SK-N-SH (cell line): ENCODE data around the gene PDE4D. TPM values are rescaled to one million over a fixed set of nuclear protein-coding genes. Genes with fewer than 3 reads are reported as not detected.

Experiments used
- CTCF ChIA-PET: fragments of 300-600, 350-600 bp; formaldehyde crosslinking; extraction: SDS; loops from one replicate; lab custom pipeline; 2021; lab: Yijun Ruan, JAX
- POLR2A ChIA-PET: fragments of 350-600 bp; sonication (Branson Sonifier 250); formaldehyde crosslinking; extraction: SDS; loops from one replicate; lab custom pipeline; 2020; ENCODE audit warnings: antibody characterized with exemption, inconsistent platforms; lab: Yijun Ruan, JAX
- DNase-seq: peaks from one replicate; pipeline ENCODE4 v3.0.0; 2012
- H2AFZ ChIP-seq: fragments of 200-600 bp; sonication (generic); 2 replicates; pipeline ENCODE4 v1.8.1; 2016; ENCODE audit warnings: antibody characterized with exemption, mild to moderate bottlenecking, low read depth
- H3F3A ChIP-seq: fragments of 200-600 bp; sonication (generic); replicated peaks from 2 replicates; pipeline ENCODE3; 2016; ENCODE audit warnings: antibody characterized with exemption, mild to moderate bottlenecking; ENCODE audit not compliant: insufficient read depth
- H3K27ac ChIP-seq, 2 experiments: fragments of 200-500 bp in 1 of 2; fragments of 200-600 bp in 1 of 2; sonication (Bioruptor generic) in 1 of 2; sonication (generic), shearing (Covaris generic) in 1 of 2; 2 replicates each; pipeline versions ENCODE4 v1.5.1 to v1.6.1; 2014 to 2016; ENCODE audit warnings: low read depth in 2 of 2, inconsistent platforms in 1 of 2, low read length in 1 of 2, mild to moderate bottlenecking in 1 of 2, mixed read lengths in 1 of 2
- H3K27me3 ChIP-seq: fragments of 200-600 bp; sonication (generic), shearing (Covaris generic); 2 replicates; pipeline ENCODE4 v1.6.1; 2016; ENCODE audit warnings: mixed run types; ENCODE audit not compliant: insufficient read depth
- H3K36me3 ChIP-seq, 2 experiments: fragments of 200-500 bp in 1 of 2; fragments of 200-600 bp in 1 of 2; sonication (Bioruptor generic) in 1 of 2; sonication (generic) in 1 of 2; replicated peaks in 1 of 2; 2 replicates each; pipeline versions ENCODE3 to v1.5.1; 2014 to 2016; ENCODE audit warnings: low read length in 1 of 2, mild to moderate bottlenecking in 1 of 2; ENCODE audit not compliant: insufficient read depth in 2 of 2, control insufficient read depth in 1 of 2
- H3K4me1 ChIP-seq, 2 experiments: fragments of 200-500 bp in 1 of 2; fragments of 200-600 bp in 1 of 2; sonication (Bioruptor generic) in 1 of 2; sonication (generic), shearing (Covaris generic) in 1 of 2; 2 replicates each; pipeline versions ENCODE4 v1.5.1 to v1.6.1; 2014 to 2016; ENCODE audit warnings: low read depth in 1 of 2, low read length in 1 of 2, mixed run types in 1 of 2; ENCODE audit not compliant: insufficient read depth in 2 of 2, control insufficient read depth in 1 of 2
- H3K4me2 ChIP-seq: fragments of 200-600 bp; sonication (generic), shearing (Covaris generic); 2 replicates; pipeline ENCODE4 v1.6.1; 2017; ENCODE audit warnings: mixed run types
- H3K4me3 ChIP-seq, 2 experiments: fragments of 200-500 bp in 1 of 2; fragments of 200-600 bp in 1 of 2; sonication (Bioruptor generic) in 1 of 2; sonication (generic), shearing (Covaris generic) in 1 of 2; 2 replicates each; pipeline versions ENCODE4 v1.5.1 to v1.8.1; 2014 to 2016; ENCODE audit warnings: low read depth in 2 of 2, inconsistent platforms in 1 of 2, low read length in 1 of 2, mild to moderate bottlenecking in 1 of 2, mixed read lengths in 1 of 2, moderate library complexity in 1 of 2
- H3K79me2 ChIP-seq: fragments of 200-600 bp; sonication (generic); 2 replicates; pipeline ENCODE4 v1.8.1; 2017; ENCODE audit warnings: mild to moderate bottlenecking; ENCODE audit not compliant: insufficient read depth
- H3K9ac ChIP-seq: fragments of 200-600 bp; sonication (generic); 2 replicates; pipeline ENCODE4 v1.6.1; 2017; ENCODE audit warnings: mixed run types
- H3K9me2 ChIP-seq: fragments of 200-600 bp; sonication (generic); 2 replicates; pipeline ENCODE4 v1.6.1; 2017; ENCODE audit warnings: mixed run types
- H3K9me3 ChIP-seq: fragments of 200-600 bp; sonication (generic); 2 replicates; pipeline ENCODE4 v1.6.1; 2017; ENCODE audit warnings: mixed run types, mild to moderate bottlenecking, moderate library complexity
- H4K20me1 ChIP-seq: fragments of 200-600 bp; sonication (generic); 2 replicates; pipeline ENCODE4 v1.6.1; 2017; ENCODE audit warnings: mild to moderate bottlenecking, mixed run types; ENCODE audit not compliant: insufficient read depth
- EZH2phosphoT487 ChIP-seq: fragments of 200-600 bp; sonication (generic); IDR thresholded peaks from 2 replicates; pipeline ENCODE4 v1.6.1; 2017; ENCODE audit warnings: low read depth, mixed run types, mild to moderate bottlenecking, antibody characterized with exemption, moderate library complexity, borderline replicate concordance
- GABPA ChIP-seq: IDR thresholded peaks from 2 replicates; pipeline ENCODE4 v1.4.0; 2012; ENCODE audit warnings: low read depth, mild to moderate bottlenecking
- GATA2 ChIP-seq: sonication (generic); formaldehyde crosslinking; IDR thresholded peaks from 2 replicates; pipeline ENCODE4 v1.5.0; 2020; ENCODE audit warnings: mild to moderate bottlenecking, missing genetic modification reagents
- JUND ChIP-seq: IDR thresholded peaks from 2 replicates; pipeline ENCODE4 v1.4.0; 2012
- MEF2A ChIP-seq: IDR thresholded peaks from 2 replicates; pipeline ENCODE4 v1.4.0; 2012; ENCODE audit warnings: low read depth, borderline replicate concordance
- NFIC ChIP-seq: IDR thresholded peaks from 2 replicates; pipeline ENCODE4 v1.4.0; 2012; ENCODE audit warnings: borderline replicate concordance
- NRF1 ChIP-seq: IDR thresholded peaks from 2 replicates; pipeline ENCODE4 v1.6.1; 2012; ENCODE audit warnings: low read depth, mild to moderate bottlenecking, low read length
- POLR2AphosphoS5 ChIP-seq: IDR thresholded peaks from 2 replicates; pipeline ENCODE4 v1.6.1; 2012; ENCODE audit warnings: low read depth, low read length
- RAD21 ChIP-seq: IDR thresholded peaks from 2 replicates; pipeline ENCODE4 v1.6.1; 2012; ENCODE audit warnings: mild to moderate bottlenecking, low read length
- RCOR1 ChIP-seq: fragments of 150-350 bp; IDR thresholded peaks from 2 replicates; pipeline ENCODE4 v1.6.1; 2017; ENCODE audit warnings: antibody characterized with exemption, low read length
- RFX5 ChIP-seq: IDR thresholded peaks from 2 replicates; pipeline ENCODE4 v1.6.1; 2012; ENCODE audit warnings: mild to moderate bottlenecking, improper control_type of control experiment, low read length
- RXRA ChIP-seq: IDR thresholded peaks from 2 replicates; pipeline ENCODE4 v1.4.0; 2012; ENCODE audit warnings: low read depth, mild to moderate bottlenecking, borderline replicate concordance
- SMC3 ChIP-seq: IDR thresholded peaks from 2 replicates; pipeline ENCODE4 v1.6.1; 2012; ENCODE audit warnings: low read depth, low read length, improper control_type of control experiment
- TAF1 ChIP-seq: IDR thresholded peaks from 2 replicates; pipeline ENCODE4 v1.6.1; 2012; ENCODE audit warnings: low read depth, mild to moderate bottlenecking, low read length, moderate library complexity, borderline replicate concordance
- TCF12 ChIP-seq: IDR thresholded peaks from 2 replicates; pipeline ENCODE4 v1.4.0; 2012
- TEAD4 ChIP-seq: IDR thresholded peaks from 2 replicates; pipeline ENCODE4 v1.4.0; 2012; ENCODE audit warnings: mild to moderate bottlenecking, borderline replicate concordance; ENCODE audit not compliant: insufficient read depth
- YY1 ChIP-seq: IDR thresholded peaks from 2 replicates; pipeline ENCODE4 v1.4.0; 2012; ENCODE audit warnings: low read depth, mild to moderate bottlenecking
- WGBS: methylation state at CpG from one replicate; pipeline ENCODE4 v1.1.6; 2017; ENCODE audit warnings: low lambda C conversion rate; 5-methylcytosine and 5-hydroxymethylcytosine counted together
- polyA plus RNA-seq, 3 experiments: library from polyadenylated mRNA; depleted of rRNA; stranded (reverse); fragments of >200 nt; gene quantifications; 2 replicates each; pipeline ENCODE4 v1.2.3, GENCODE V29; 2012
- TF ChIP-seq, protein P1 (sequence below): IDR thresholded peaks from 2 replicates; pipeline ENCODE4 v1.4.0; 2012; ENCODE audit warnings: low read depth, borderline replicate concordance
- TF ChIP-seq, protein P2 (sequence below): fragments of 150-350 bp; IDR thresholded peaks from 2 replicates; pipeline ENCODE4 v1.6.1; 2017; ENCODE audit warnings: antibody characterized with exemption, low read length, low read depth, borderline replicate concordance
- TF ChIP-seq, protein P3 (sequence below): IDR thresholded peaks from 2 replicates; pipeline ENCODE4; 2012
- TF ChIP-seq, protein P4 (sequence below): IDR thresholded peaks from 2 replicates; pipeline ENCODE4 v1.4.0; 2012; ENCODE audit warnings: low read depth
- TF ChIP-seq, protein P5 (sequence below): IDR thresholded peaks from 2 replicates; pipeline ENCODE4 v1.4.0; 2012; ENCODE audit warnings: low read depth, borderline replicate concordance

PDE4D gene
- polyA plus RNA-seq, 1 of the 3 experiments (the other 2 are of a cell fraction), result 2.4 TPM

DNA sequence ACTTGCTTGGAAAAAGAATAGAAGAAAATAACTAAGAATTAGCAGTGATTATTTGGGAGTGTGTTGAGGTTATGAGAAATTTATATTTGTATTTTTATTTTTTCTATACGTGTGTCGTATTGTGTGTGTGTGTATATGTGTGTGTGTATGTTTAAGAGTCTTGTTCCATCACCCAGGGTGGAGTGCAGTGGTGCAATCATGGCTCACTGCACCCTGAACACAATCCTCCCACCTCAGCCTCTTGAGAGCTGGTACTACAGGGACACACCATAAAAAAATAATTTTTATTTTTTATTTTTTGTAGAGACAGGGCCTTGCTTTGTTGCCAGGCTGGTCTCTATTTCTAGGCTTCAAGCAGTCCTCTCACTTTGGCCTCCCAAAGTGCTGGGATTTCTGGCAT is 643.8 kb downstream of the PDE4D start:
- TF ChIP-seq, protein P1, sequence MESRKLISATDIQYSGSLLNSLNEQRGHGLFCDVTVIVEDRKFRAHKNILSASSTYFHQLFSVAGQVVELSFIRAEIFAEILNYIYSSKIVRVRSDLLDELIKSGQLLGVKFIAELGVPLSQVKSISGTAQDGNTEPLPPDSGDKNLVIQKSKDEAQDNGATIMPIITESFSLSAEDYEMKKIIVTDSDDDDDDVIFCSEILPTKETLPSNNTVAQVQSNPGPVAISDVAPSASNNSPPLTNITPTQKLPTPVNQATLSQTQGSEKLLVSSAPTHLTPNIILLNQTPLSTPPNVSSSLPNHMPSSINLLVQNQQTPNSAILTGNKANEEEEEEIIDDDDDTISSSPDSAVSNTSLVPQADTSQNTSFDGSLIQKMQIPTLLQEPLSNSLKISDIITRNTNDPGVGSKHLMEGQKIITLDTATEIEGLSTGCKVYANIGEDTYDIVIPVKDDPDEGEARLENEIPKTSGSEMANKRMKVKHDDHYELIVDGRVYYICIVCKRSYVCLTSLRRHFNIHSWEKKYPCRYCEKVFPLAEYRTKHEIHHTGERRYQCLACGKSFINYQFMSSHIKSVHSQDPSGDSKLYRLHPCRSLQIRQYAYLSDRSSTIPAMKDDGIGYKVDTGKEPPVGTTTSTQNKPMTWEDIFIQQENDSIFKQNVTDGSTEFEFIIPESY, result no peak
- TF ChIP-seq YY1 (no peak), GABPA (no peak), MEF2A (no peak), NFIC (no peak)
- TF ChIP-seq, protein P2, sequence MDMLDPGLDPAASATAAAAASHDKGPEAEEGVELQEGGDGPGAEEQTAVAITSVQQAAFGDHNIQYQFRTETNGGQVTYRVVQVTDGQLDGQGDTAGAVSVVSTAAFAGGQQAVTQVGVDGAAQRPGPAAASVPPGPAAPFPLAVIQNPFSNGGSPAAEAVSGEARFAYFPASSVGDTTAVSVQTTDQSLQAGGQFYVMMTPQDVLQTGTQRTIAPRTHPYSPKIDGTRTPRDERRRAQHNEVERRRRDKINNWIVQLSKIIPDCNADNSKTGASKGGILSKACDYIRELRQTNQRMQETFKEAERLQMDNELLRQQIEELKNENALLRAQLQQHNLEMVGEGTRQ, result no peak
- 91% methylated on average over 2 of the region's 2 CpGs for WGBS
- Histone ChIP-seq H3K36me3 (no peaks in the 10 kb centered on the region), H3K27me3 (no peaks in the 10 kb centered on the region), H3K79me2 (no peaks in the 10 kb centered on the region), H3K4me3 (no peak overlapping the region), H3K4me1 (peaks cover 5 to 8% of the 10 kb centered on the region in 2 experiments; a peak in 2 of 4 replicates), H3K9me2 (no peaks in the 10 kb centered on the region), H3K9me3 (no peaks in the 10 kb centered on the region), H3K27ac (no peak overlapping the region), H3K9ac (no peak overlapping the region), H4K20me1 (no peaks in the 10 kb centered on the region), H2AFZ (no peak overlapping the region), H3K4me2 (no peak overlapping the region), H3F3A (peaks cover 7% of the 10 kb centered on the region)
- no peak for DNase-seq
- CTCF ChIA-PET, result interaction anchor here (1.0 kb wide), 1 partner anchor 11 kb away, joined by 3 read pairs; no protein-coding TSS in a partner anchor
- POLR2A ChIA-PET, result no interaction called here

DNA sequence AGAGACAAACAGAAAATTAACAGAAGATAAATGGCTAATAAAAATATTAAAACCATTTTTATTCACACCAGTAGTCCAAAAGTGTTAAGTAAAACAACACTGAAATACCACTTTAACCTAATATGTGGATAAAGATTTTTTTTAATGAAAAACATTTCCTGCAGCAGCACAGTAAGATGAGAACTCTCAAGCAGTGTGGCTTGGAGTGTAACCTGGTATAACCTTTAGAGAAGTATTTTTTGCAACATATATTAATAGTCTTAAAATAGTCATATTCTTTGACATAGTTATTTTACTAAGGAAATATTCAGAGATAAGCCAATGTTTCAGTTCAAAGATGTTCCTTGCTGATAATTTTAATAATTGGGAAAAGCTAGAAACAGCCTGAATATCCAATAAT is 644.4 kb downstream of the PDE4D start:
- no peak overlapping the region for H3K4me2 ChIP-seq
- H3F3A ChIP-seq, result peaks cover 7% of the 10 kb centered on the region
- peaks cover 5 to 8% of the 10 kb centered on the region in 2 experiments; a peak in 2 of 4 replicates for H3K4me1 ChIP-seq
- CTCF ChIA-PET, result interaction anchor here (1.0 kb wide), 1 partner anchor 11 kb away, joined by 3 read pairs; no protein-coding TSS in a partner anchor
- POLR2A ChIA-PET, result no interaction called here
- H3K9ac ChIP-seq, result no peak overlapping the region
- no peaks in the 10 kb centered on the region for H3K79me2 ChIP-seq
- no peaks in the 10 kb centered on the region for H3K9me3 ChIP-seq
- no peaks in the 10 kb centered on the region for H3K27me3 ChIP-seq
- H3K27ac ChIP-seq, result no peak overlapping the region
- no peak for DNase-seq
- TF ChIP-seq MEF2A (no peak), TEAD4 (no peak), RCOR1 (no peak), RAD21 (no peak), RXRA (no peak), TAF1 (no peak), NRF1 (no peak), SMC3 (no peak), RFX5 (no peak), TCF12 (no peak), GATA2 (CRISPR knock-in tag) (no peak), EZH2phosphoT487 (no peak), JUND (no peak), POLR2AphosphoS5 (no peak)
- TF ChIP-seq, protein P1, result no peak
- TF ChIP-seq, protein P3, sequence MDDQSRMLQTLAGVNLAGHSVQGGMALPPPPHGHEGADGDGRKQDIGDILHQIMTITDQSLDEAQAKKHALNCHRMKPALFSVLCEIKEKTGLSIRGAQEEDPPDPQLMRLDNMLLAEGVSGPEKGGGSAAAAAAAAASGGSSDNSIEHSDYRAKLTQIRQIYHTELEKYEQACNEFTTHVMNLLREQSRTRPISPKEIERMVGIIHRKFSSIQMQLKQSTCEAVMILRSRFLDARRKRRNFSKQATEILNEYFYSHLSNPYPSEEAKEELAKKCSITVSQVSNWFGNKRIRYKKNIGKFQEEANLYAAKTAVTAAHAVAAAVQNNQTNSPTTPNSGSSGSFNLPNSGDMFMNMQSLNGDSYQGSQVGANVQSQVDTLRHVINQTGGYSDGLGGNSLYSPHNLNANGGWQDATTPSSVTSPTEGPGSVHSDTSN, result no peak
- TF ChIP-seq, protein P4, sequence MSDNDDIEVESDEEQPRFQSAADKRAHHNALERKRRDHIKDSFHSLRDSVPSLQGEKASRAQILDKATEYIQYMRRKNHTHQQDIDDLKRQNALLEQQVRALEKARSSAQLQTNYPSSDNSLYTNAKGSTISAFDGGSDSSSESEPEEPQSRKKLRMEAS, result no peak
- TF ChIP-seq, protein P5, sequence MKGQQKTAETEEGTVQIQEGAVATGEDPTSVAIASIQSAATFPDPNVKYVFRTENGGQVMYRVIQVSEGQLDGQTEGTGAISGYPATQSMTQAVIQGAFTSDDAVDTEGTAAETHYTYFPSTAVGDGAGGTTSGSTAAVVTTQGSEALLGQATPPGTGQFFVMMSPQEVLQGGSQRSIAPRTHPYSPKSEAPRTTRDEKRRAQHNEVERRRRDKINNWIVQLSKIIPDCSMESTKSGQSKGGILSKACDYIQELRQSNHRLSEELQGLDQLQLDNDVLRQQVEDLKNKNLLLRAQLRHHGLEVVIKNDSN, result no peak
- no peaks in the 10 kb centered on the region for H3K9me2 ChIP-seq
- H4K20me1 ChIP-seq, result no peaks in the 10 kb centered on the region
- no peak overlapping the region for H2AFZ ChIP-seq
- no peak overlapping the region for H3K4me3 ChIP-seq
- no peaks in the 10 kb centered on the region for H3K36me3 ChIP-seq
